Measurements from ENCODE around the gene ZNF433.

GRCh38 chr19:11986754-11987153, 48.7 kb downstream of the ZNF433 start:
- no peak for TF ChIP-seq CTCF (conservative IDR thresholded peaks at IDR 0.05 in 1 of 2, IDR thresholded peaks at IDR 0.05 in 1 of 2; ENCODE audit: extremely low read depth in 1 of 2, insufficient read depth in 1 of 2, low read depth in 1 of 2, low read length in 2 of 2)
- TF ChIP-seq EZH2 (IDR thresholded peaks at IDR 0.05; ENCODE audit: borderline replicate concordance, low read length), result no peak
